Measurements from ENCODE around the gene GNE.

Gene GNE

GRCh38 chr9:36258996-36259533, 817 bp upstream of the GNE start:
- Histone ChIP-seq H3F3A (ENCODE audit: control insufficient read depth, insufficient read depth) (peaks cover 8% of the 10 kb centered on the region; the same call in 1 of the 2 replicates), H3K4me1 (ENCODE audit: control insufficient read depth, low read length) (peaks cover 16% of the 10 kb centered on the region), H3K9me2 (replicated peaks; ENCODE audit: control insufficient read depth, low read length) (no peaks in the 10 kb centered on the region), H3K79me2 (ENCODE audit: control insufficient read depth, low read length) (peaks cover 40% of the 10 kb centered on the region), H3K27me3 (ENCODE audit: control insufficient read depth, low read length) (no peaks in the 10 kb centered on the region), H3K36me3 (ENCODE audit: control insufficient read depth, low read length) (peaks cover 10% of the 10 kb centered on the region), H3K4me2 (ENCODE audit: low read length) (peak overlapping the region; percentile 78), H4K20me1 (ENCODE audit: control insufficient read depth, insufficient read depth, low read depth, low read length) (no peaks in the 10 kb centered on the region), H3K4me3 (ENCODE audit: low read length) (peak overlapping the region; percentile 83), H3K9me3 (ENCODE audit: control insufficient read depth, insufficient read depth, low read length) (no peaks in the 10 kb centered on the region), H3K27ac (ENCODE audit: low read depth, low read length) (0 out of 2 replicates have a peak overlapping the region, but pooled peaks have one; percentile 87)
- TF ChIP-seq CTCF (IDR thresholded peaks at IDR 0.05; ENCODE audit: low read depth, low read length, poor library complexity, severe bottlenecking) (no peak), EZH2phosphoT487 (IDR thresholded peaks at IDR 0.05; ENCODE audit: borderline replicate concordance, low read length) (no peak)

GRCh38 chr9:36251428-36251827, 6.8 kb downstream of the GNE start:
- no peak overlapping the region for H3K27ac ChIP-seq (ENCODE audit: low read depth, low read length)
- H3K4me1 ChIP-seq (ENCODE audit: control insufficient read depth, low read length), result peaks cover 28% of the 10 kb centered on the region
- no peak overlapping the region for H3K4me3 ChIP-seq (ENCODE audit: low read length)
- no peaks in the 10 kb centered on the region for H3K27me3 ChIP-seq (ENCODE audit: control insufficient read depth, low read length)
- H3K9me3 ChIP-seq (ENCODE audit: control insufficient read depth, insufficient read depth, low read length), result no peaks in the 10 kb centered on the region
- H4K20me1 ChIP-seq (ENCODE audit: control insufficient read depth, insufficient read depth, low read depth, low read length), result no peaks in the 10 kb centered on the region
- H3K4me2 ChIP-seq (ENCODE audit: low read length), result no peak overlapping the region
- peaks cover 73% of the 10 kb centered on the region for H3K79me2 ChIP-seq (ENCODE audit: control insufficient read depth, low read length)
- TF ChIP-seq CTCF (IDR thresholded peaks at IDR 0.05; ENCODE audit: low read depth, low read length, poor library complexity, severe bottlenecking), result no peak
- no peak for TF ChIP-seq EZH2phosphoT487 (IDR thresholded peaks at IDR 0.05; ENCODE audit: borderline replicate concordance, low read length)
- H3F3A ChIP-seq (ENCODE audit: control insufficient read depth, insufficient read depth), result peaks cover 16% of the 10 kb centered on the region; the same call in 1 of the 2 replicates
- H3K36me3 ChIP-seq (ENCODE audit: control insufficient read depth, low read length), result peaks cover 20% of the 10 kb centered on the region
- H3K9me2 ChIP-seq (replicated peaks; ENCODE audit: control insufficient read depth, low read length), result no peaks in the 10 kb centered on the region

GRCh38 chr9:36250079-36250478, 8.2 kb downstream of the GNE start:
- H3K4me2 ChIP-seq (ENCODE audit: low read length), result peak overlapping the region; percentile 50
- peaks cover 12% of the 10 kb centered on the region; the same call in 1 of the 2 replicates for H3F3A ChIP-seq (ENCODE audit: control insufficient read depth, insufficient read depth)
- no peaks in the 10 kb centered on the region for H4K20me1 ChIP-seq (ENCODE audit: control insufficient read depth, insufficient read depth, low read depth, low read length)
- TF ChIP-seq CTCF (IDR thresholded peaks at IDR 0.05; ENCODE audit: low read depth, low read length, poor library complexity, severe bottlenecking), result no peak
- TF ChIP-seq EZH2phosphoT487 (IDR thresholded peaks at IDR 0.05; ENCODE audit: borderline replicate concordance, low read length), result no peak
- H3K9me3 ChIP-seq (ENCODE audit: control insufficient read depth, insufficient read depth, low read length), result no peaks in the 10 kb centered on the region
- no peaks in the 10 kb centered on the region for H3K9me2 ChIP-seq (replicated peaks; ENCODE audit: control insufficient read depth, low read length)
- peaks cover 65% of the 10 kb centered on the region for H3K79me2 ChIP-seq (ENCODE audit: control insufficient read depth, low read length)
- H3K36me3 ChIP-seq (ENCODE audit: control insufficient read depth, low read length), result peaks cover 31% of the 10 kb centered on the region
- H3K4me3 ChIP-seq (ENCODE audit: low read length), result peak overlapping the region; percentile 13; the same call in 1 of the 2 replicates
- H3K4me1 ChIP-seq (ENCODE audit: control insufficient read depth, low read length), result peaks cover 28% of the 10 kb centered on the region
- H3K27ac ChIP-seq (ENCODE audit: low read depth, low read length), result no peak overlapping the region
- no peaks in the 10 kb centered on the region for H3K27me3 ChIP-seq (ENCODE audit: control insufficient read depth, low read length)

All from DOHH2 (cell line).